SU-DHL-6 (cell line): ENCODE results near the gene SREBF2.

Experiments
- H2AFZ ChIP-seq: fragments of 200-600 bp; sonication (generic); 2 replicates; pipeline ENCODE4 v1.6.1; 2014; ENCODE audit warnings: low read depth, mild to moderate bottlenecking, moderate library complexity, mixed read lengths, antibody characterized with exemption, low read length; ENCODE audit not compliant: severe bottlenecking
- H3F3A ChIP-seq: fragments of 200-600 bp; shearing (Covaris generic); 2 replicates; pipeline ENCODE4 v1.6.0; 2016; ENCODE audit warnings: antibody characterized with exemption, mild to moderate bottlenecking; ENCODE audit not compliant: insufficient read depth
- H3K27ac ChIP-seq: fragments of 200-600 bp; sonication (generic); 2 replicates; pipeline ENCODE4 v1.5.1; 2016; ENCODE audit warnings: low read depth, mild to moderate bottlenecking, low read length, moderate library complexity, mixed read lengths
- H3K27me3 ChIP-seq: fragments of 200-600 bp; sonication (generic), shearing (Covaris generic); 2 replicates; pipeline ENCODE4 v1.6.0; 2014; ENCODE audit warnings: mild to moderate bottlenecking, low read length
- H3K36me3 ChIP-seq: fragments of 200-600 bp; sonication (generic); 2 replicates; pipeline ENCODE4 v1.6.1; 2014; ENCODE audit warnings: mild to moderate bottlenecking, low read length, mixed read lengths
- H3K4me2 ChIP-seq: fragments of 300-600, 200-600 bp; shearing (Covaris generic), sonication (generic); 2 replicates; pipeline ENCODE4 v1.6.0; 2014; ENCODE audit warnings: low read length, low read depth, mild to moderate bottlenecking; ENCODE audit not compliant: poor library complexity, severe bottlenecking
- H3K4me3 ChIP-seq: fragments of 200-600 bp; sonication (generic); 2 replicates; pipeline ENCODE4 v1.5.1; 2014; ENCODE audit warnings: antibody characterized with exemption, low read length, mild to moderate bottlenecking, mixed read lengths; ENCODE audit not compliant: insufficient read depth, poor library complexity, severe bottlenecking
- H3K79me2 ChIP-seq: fragments of 200-600 bp; sonication (generic); 2 replicates; pipeline ENCODE4 v1.6.1; 2014; ENCODE audit warnings: mild to moderate bottlenecking, low read length, moderate library complexity; ENCODE audit not compliant: insufficient read depth
- H3K9ac ChIP-seq: fragments of 200-600 bp; sonication (generic); 2 replicates; pipeline ENCODE4 v1.7.0; 2014; ENCODE audit warnings: mild to moderate bottlenecking, low read length
- H3K9me2 ChIP-seq: fragments of 200-600 bp; sonication (generic); replicated peaks from 2 replicates; pipeline ENCODE4 v1.6.1; 2014; ENCODE audit warnings: low read length; ENCODE audit not compliant: insufficient read depth
- H3K9me3 ChIP-seq: fragments of 200-600 bp; sonication (generic); 2 replicates; pipeline ENCODE4 v1.6.1; 2014; ENCODE audit warnings: low read length, mixed read lengths; ENCODE audit not compliant: insufficient read depth
- H4K20me1 ChIP-seq: fragments of 200-600 bp; sonication (generic); 2 replicates; pipeline ENCODE4 v1.6.1; 2014; ENCODE audit warnings: low read depth, mild to moderate bottlenecking, antibody characterized with exemption, low read length, moderate library complexity, mixed read lengths
- CTCF ChIP-seq: fragments of 200-600 bp; sonication (generic); IDR thresholded peaks from one replicate; pipeline ENCODE4 v1.5.1; 2017; ENCODE audit warnings: antibody characterized with exemption, mild to moderate bottlenecking, low read length, moderate library complexity; ENCODE audit not compliant: insufficient read depth, poor library complexity, severe bottlenecking
- EZH2phosphoT487 ChIP-seq: fragments of 200-600 bp; sonication (generic), shearing (Covaris generic); conservative IDR thresholded peaks from 2 replicates; pipeline ENCODE4 v1.6.1; 2018; ENCODE audit warnings: mild to moderate bottlenecking, antibody characterized with exemption, low read length, moderate library complexity, mixed read lengths

SREBF2 gene

DNA sequence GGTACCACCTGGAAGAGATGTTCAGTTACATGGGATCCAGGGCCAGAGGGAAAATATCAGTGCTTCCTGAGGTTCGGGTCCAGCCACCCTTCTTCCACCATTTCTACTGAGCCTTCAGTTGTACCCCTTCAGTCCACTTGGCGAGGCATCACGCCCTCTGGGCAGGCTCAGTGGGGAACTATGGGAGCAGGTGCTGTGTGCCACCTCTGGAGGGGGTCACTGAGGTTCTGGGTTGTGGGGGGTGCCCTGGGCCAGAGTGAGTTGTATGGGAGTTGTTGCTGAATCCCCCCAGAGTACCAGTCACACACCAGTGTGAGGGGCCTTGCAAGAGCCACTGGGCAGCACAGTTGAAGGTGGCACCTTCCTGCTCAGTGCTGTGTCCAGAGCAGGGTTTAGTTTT lies 2.7 kb upstream of the SREBF2 start:
- Histone ChIP-seq H3K27me3 (no peaks in the 10 kb centered on the region), H3K4me3 (no peak overlapping the region), H3K9ac (no peak overlapping the region), H3K4me2 (no peak overlapping the region), H3K36me3 (peaks cover 9% of the 10 kb centered on the region; the same call in 1 of the 2 replicates), H3K9me2 (no peaks in the 10 kb centered on the region), H4K20me1 (no peaks in the 10 kb centered on the region), H3K9me3 (0 out of 2 replicates have a peak, but pooled peaks cover 4% of the 10 kb centered on the region), H2AFZ (no peak overlapping the region), H3F3A (peaks cover 23% of the 10 kb centered on the region), H3K27ac (peak overlapping the region; percentile 21), H3K79me2 (peaks cover 22% of the 10 kb centered on the region)
- TF ChIP-seq EZH2phosphoT487 (no peak), CTCF (no peak)

DNA sequence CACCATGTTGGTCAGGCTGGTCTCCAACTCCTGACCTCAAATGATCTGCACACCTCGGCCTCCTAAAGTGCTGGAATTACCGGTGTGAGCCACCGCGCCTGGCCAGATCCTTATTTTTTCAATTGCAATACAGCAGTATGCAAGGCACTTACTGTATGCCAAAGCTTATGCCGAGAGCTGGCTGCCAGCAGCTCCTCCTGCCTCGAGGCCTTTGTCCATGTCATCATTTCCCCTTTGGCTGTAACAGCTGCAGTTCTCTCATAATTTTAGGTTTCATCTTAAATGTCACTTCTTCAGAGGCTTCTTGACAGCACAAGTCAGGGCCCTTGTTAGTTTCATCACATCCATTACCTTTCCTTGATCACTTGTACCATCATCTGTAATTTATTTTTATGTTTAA lies 1.5 kb upstream of the SREBF2 start:
- H3K9ac ChIP-seq = no peak overlapping the region
- no peaks in the 10 kb centered on the region for H3K27me3 ChIP-seq
- peak overlapping the region; percentile 61 for H3K4me2 ChIP-seq

GRCh38 chr22:41831828-41832552 lies 915 bp upstream of the SREBF2 start:
- TF ChIP-seq EZH2phosphoT487 (no peak), CTCF (no peak)
- H3K36me3 ChIP-seq = peaks cover 22% of the 10 kb centered on the region
- no peaks in the 10 kb centered on the region for H3K27me3 ChIP-seq
- peak overlapping the region; percentile 90 for H3K27ac ChIP-seq
- peaks cover 41% of the 10 kb centered on the region for H3K79me2 ChIP-seq
- peak overlapping the region; percentile 94 for H3K9ac ChIP-seq
- peaks cover 23% of the 10 kb centered on the region for H3F3A ChIP-seq
- H2AFZ ChIP-seq = no peak overlapping the region
- H3K4me3 ChIP-seq = peak overlapping the region; percentile 50
- 0 out of 2 replicates have a peak, but pooled peaks cover 4% of the 10 kb centered on the region for H3K9me3 ChIP-seq
- H4K20me1 ChIP-seq = no peaks in the 10 kb centered on the region
- H3K4me2 ChIP-seq = peak overlapping the region; percentile 61
- H3K9me2 ChIP-seq = no peaks in the 10 kb centered on the region

More for the DNA sequence above, 1.5 kb upstream of the SREBF2 start:
- H3K4me3 ChIP-seq = no peak overlapping the region
- no peak overlapping the region for H2AFZ ChIP-seq
- H3K9me2 ChIP-seq = no peaks in the 10 kb centered on the region
- H3K79me2 ChIP-seq = peaks cover 35% of the 10 kb centered on the region
- no peaks in the 10 kb centered on the region for H4K20me1 ChIP-seq
- H3K36me3 ChIP-seq = peaks cover 16% of the 10 kb centered on the region
- 0 out of 2 replicates have a peak, but pooled peaks cover 4% of the 10 kb centered on the region for H3K9me3 ChIP-seq
- peak overlapping the region; percentile 90 for H3K27ac ChIP-seq
- no peak for TF ChIP-seq EZH2phosphoT487
- no peak for TF ChIP-seq CTCF
- peaks cover 23% of the 10 kb centered on the region for H3F3A ChIP-seq
